H1 (cell line): ENCODE results near the gene RBM34. TPM values are rescaled to one million over a fixed set of nuclear protein-coding genes. Genes with fewer than 3 reads are reported as not detected.

ENCODE experiments used
- CTCF ChIA-PET: fragments of 300-600 bp; sonication (Branson Sonifier 250); formaldehyde crosslinking; loops from one replicate; lab custom pipeline; 2021; ENCODE audit not compliant: partially characterized antibody; lab: Charles Lee
- POLR2A ChIA-PET: fragments of 300-600 bp; sonication (Branson Sonifier 250); formaldehyde crosslinking; loops from one replicate; lab custom pipeline; 2021; ENCODE audit warnings: inconsistent platforms; ENCODE audit not compliant: partially characterized antibody; lab: Charles Lee
- DNase-seq, 2 experiments: peaks; one replicate each; pipeline versions ENCODE4 v3.0.0 to v3.0.0-alpha.2; 2010 to 2022; ENCODE audit warnings: low spot score in 2 of 2, low read depth in 1 of 2, mixed read lengths in 1 of 2
- FAIRE-seq: peaks from 2 replicates; lab custom pipeline; 2011; peaks lifted over from hg19 to GRCh38; lab: Jason Lieb, UNC
- H2AFZ ChIP-seq: 2 replicates; pipeline ENCODE4 v1.8.1; 2012; ENCODE audit warnings: low read length, inconsistent platforms
- H2AK5ac ChIP-seq: 2 replicates; pipeline ENCODE4 v1.6.1; 2013; ENCODE audit warnings: low read depth, low read length
- H2BK120ac ChIP-seq: replicated peaks from 2 replicates; pipeline ENCODE3; 2013; ENCODE audit warnings: low read depth, low read length, inconsistent platforms
- H2BK12ac ChIP-seq: 2 replicates; pipeline ENCODE4 v1.6.1; 2013; ENCODE audit warnings: low read depth, low read length
- H2BK15ac ChIP-seq: 2 replicates; pipeline ENCODE4 v1.6.1; 2013; ENCODE audit warnings: low read length
- H2BK20ac ChIP-seq: 2 replicates; pipeline ENCODE4 v1.6.1; 2013; ENCODE audit warnings: low read length
- H2BK5ac ChIP-seq: 2 replicates; pipeline ENCODE4 v1.6.1; 2013; ENCODE audit warnings: low read depth, low read length
- H3K14ac ChIP-seq: 2 replicates; pipeline ENCODE4 v1.6.1; 2013; ENCODE audit warnings: inconsistent platforms; ENCODE audit not compliant: insufficient read length
- H3K18ac ChIP-seq: 2 replicates; pipeline ENCODE4 v1.6.1; 2013; ENCODE audit warnings: low read length; ENCODE audit errors: extremely low read depth
- H3K23ac ChIP-seq: 2 replicates; pipeline ENCODE4 v1.6.1; 2013; ENCODE audit warnings: inconsistent platforms; ENCODE audit not compliant: insufficient read length
- H3K23me2 ChIP-seq: 2 replicates; pipeline ENCODE4 v1.6.1; 2013; ENCODE audit warnings: low read depth, low read length
- H3K27ac ChIP-seq: 2 replicates; pipeline ENCODE4 v1.6.1; 2011; ENCODE audit warnings: low read depth, low read length, inconsistent platforms
- H3K27me3 ChIP-seq, 4 experiments: replicated peaks in 1 of 4; 1 replicate in 1 of 4; 2 replicates in 3 of 4; pipeline versions ENCODE4 v1.6.1 to v1.8.1; 2011 to 2013; ENCODE audit warnings: low read length in 3 of 4, mild to moderate bottlenecking in 3 of 4, inconsistent platforms in 2 of 4, mixed read lengths in 2 of 4, moderate library complexity in 1 of 4; ENCODE audit not compliant: control insufficient read depth in 3 of 4, insufficient read depth in 3 of 4; ENCODE audit errors: extremely low read depth in 1 of 4
- H3K36me3 ChIP-seq, 4 experiments: 2 replicates each; pipeline versions ENCODE4 v1.6.1 to v1.8.1; 2011 to 2013; ENCODE audit warnings: mild to moderate bottlenecking in 4 of 4, low read length in 3 of 4, moderate library complexity in 2 of 4, control low read depth in 1 of 4, inconsistent platforms in 1 of 4; ENCODE audit not compliant: insufficient read depth in 4 of 4, control insufficient read depth in 2 of 4
- H3K4ac ChIP-seq: replicated peaks from 2 replicates; pipeline ENCODE3; 2013; ENCODE audit warnings: low read length, low read depth, mixed read lengths, inconsistent platforms; ENCODE audit not compliant: insufficient read length
- H3K4me1 ChIP-seq, 4 experiments: replicated peaks in 1 of 4; 1 replicate in 1 of 4; 2 replicates in 3 of 4; pipeline versions ENCODE4 v1.6.1 to v1.8.1; 2011 to 2013; ENCODE audit warnings: low read length in 3 of 4, inconsistent platforms in 2 of 4, mixed read lengths in 1 of 4; ENCODE audit not compliant: insufficient read depth in 4 of 4, control insufficient read depth in 3 of 4
- H3K4me2 ChIP-seq, 2 experiments: 2 replicates each; pipeline versions ENCODE4 v1.6.1 to v1.8.1; 2011 to 2013; ENCODE audit warnings: low read depth in 2 of 2, low read length in 2 of 2, control low read depth in 1 of 2, inconsistent platforms in 1 of 2, mild to moderate bottlenecking in 1 of 2; ENCODE audit not compliant: insufficient read depth in 1 of 2
- H3K4me3 ChIP-seq, 4 experiments: fragments of 200-600, 300-600 bp in 1 of 4; sonication (generic), shearing (Covaris generic), sonication (Bioruptor Twin) in 1 of 4; 2 replicates each; pipeline versions ENCODE4 v1.5.1 to v1.8.1; 2011 to 2016; ENCODE audit warnings: low read length in 4 of 4, low read depth in 3 of 4, control low read depth in 2 of 4, inconsistent platforms in 2 of 4, mild to moderate bottlenecking in 2 of 4, mixed read lengths in 1 of 4, moderate library complexity in 1 of 4; ENCODE audit not compliant: insufficient read depth in 2 of 4; ENCODE audit errors: extremely low read depth in 1 of 4
- H3K56ac ChIP-seq: replicated peaks from 2 replicates; pipeline ENCODE3; 2013; ENCODE audit warnings: low read depth, mild to moderate bottlenecking, mixed read lengths, low read length, inconsistent platforms; ENCODE audit not compliant: insufficient read length
- H3K79me1 ChIP-seq: 2 replicates; pipeline ENCODE4 v1.6.1; 2013; ENCODE audit warnings: low read depth, low read length, control low read depth
- H3K79me2 ChIP-seq, 2 experiments: 2 replicates each; pipeline versions ENCODE4 v1.6.1 to v1.8.1; 2012 to 2013; ENCODE audit warnings: low read length in 2 of 2, mild to moderate bottlenecking in 2 of 2, inconsistent platforms in 1 of 2; ENCODE audit not compliant: insufficient read depth in 2 of 2, control insufficient read depth in 1 of 2
- H3K9ac ChIP-seq, 4 experiments: replicated peaks in 1 of 4; 1 replicate in 1 of 4; 2 replicates in 3 of 4; pipeline versions ENCODE4 v1.6.1 to v1.8.1; 2011 to 2013; ENCODE audit warnings: low read depth in 3 of 4, low read length in 3 of 4, control low read depth in 2 of 4, mild to moderate bottlenecking in 2 of 4, moderate library complexity in 2 of 4, inconsistent platforms in 1 of 4; ENCODE audit errors: extremely low read depth in 1 of 4
- H3K9me3 ChIP-seq, 2 experiments: 2 replicates each; pipeline versions ENCODE4 v1.6.1 to v1.8.1; 2012 to 2013; ENCODE audit warnings: mild to moderate bottlenecking in 2 of 2, moderate library complexity in 2 of 2, control low read depth in 1 of 2, inconsistent platforms in 1 of 2, low read depth in 1 of 2, low read length in 1 of 2, mixed read lengths in 1 of 2; ENCODE audit not compliant: insufficient read depth in 2 of 2
- H4K20me1 ChIP-seq, 2 experiments: replicated peaks in 1 of 2; 2 replicates each; pipeline versions ENCODE3 to v1.8.1; 2011 to 2013; ENCODE audit warnings: inconsistent platforms in 2 of 2, low read length in 2 of 2, mild to moderate bottlenecking in 1 of 2; ENCODE audit not compliant: insufficient read depth in 2 of 2, control insufficient read depth in 1 of 2
- H4K5ac ChIP-seq: 2 replicates; pipeline ENCODE4 v1.6.1; 2013; ENCODE audit warnings: low read length, low read depth, mixed read lengths, inconsistent platforms; ENCODE audit not compliant: insufficient read length
- H4K8ac ChIP-seq: 2 replicates; pipeline ENCODE4 v1.8.0; 2013; ENCODE audit warnings: mild to moderate bottlenecking, moderate library complexity, low read length, inconsistent platforms; ENCODE audit not compliant: insufficient read depth; ENCODE audit errors: extremely low read depth
- H4K91ac ChIP-seq: replicated peaks from 2 replicates; pipeline ENCODE3; 2013; ENCODE audit warnings: low read length, mixed read lengths, inconsistent platforms; ENCODE audit not compliant: insufficient read length
- BRCA1 ChIP-seq: IDR thresholded peaks from 2 replicates; pipeline ENCODE4 v1.6.1; 2012; ENCODE audit warnings: low read depth, low read length, improper control_type of control experiment
- CBX8 ChIP-seq: fragments of 300-800, 300-1000 bp; sonication (generic); IDR thresholded peaks from 2 replicates; pipeline ENCODE4 v1.7.1; 2016; ENCODE audit warnings: low read depth, low read length, borderline replicate concordance
- HDAC2 ChIP-seq, 2 experiments: fragments of 300-600 bp in 1 of 2; sonication (generic) in 1 of 2; IDR thresholded peaks; 2 replicates each; pipeline ENCODE4 v1.6.1; 2011 to 2012; ENCODE audit warnings: low read depth in 2 of 2, low read length in 2 of 2, mild to moderate bottlenecking in 2 of 2, moderate library complexity in 2 of 2, borderline replicate concordance in 1 of 2, inconsistent platforms in 1 of 2
- KDM1A ChIP-seq: fragments of 200-600, 300-600 bp; sonication (generic); IDR thresholded peaks from 2 replicates; pipeline ENCODE4 v1.7.1; 2016; ENCODE audit warnings: mild to moderate bottlenecking, low read length, borderline replicate concordance
- POLR2AphosphoS5 ChIP-seq: IDR thresholded peaks from 2 replicates; pipeline ENCODE4 v1.6.1; 2011; ENCODE audit warnings: low read depth, low read length
- RNF2 ChIP-seq: fragments of 200-900, 300-1000 bp; sonication (generic); IDR thresholded peaks from 2 replicates; pipeline ENCODE4 v1.7.1; 2016; ENCODE audit warnings: borderline replicate concordance, low read depth, mild to moderate bottlenecking, antibody characterized with exemption, low read length; ENCODE audit not compliant: poor library complexity, severe bottlenecking; ENCODE audit errors: missing control alignments
- SAP30 ChIP-seq: fragments of 300-600 bp; sonication (generic); IDR thresholded peaks from 2 replicates; pipeline ENCODE4 v1.7.1; 2012; ENCODE audit warnings: low read length, moderate library complexity, mild to moderate bottlenecking, inconsistent platforms; ENCODE audit not compliant: insufficient read depth, insufficient replicate concordance
- SP1 ChIP-seq: IDR thresholded peaks from 2 replicates; pipeline ENCODE4 v1.6.1; 2011; ENCODE audit warnings: low read depth, low read length
- TEAD4 ChIP-seq: IDR thresholded peaks from 2 replicates; pipeline ENCODE4 v1.6.1; 2012; ENCODE audit warnings: low read depth, low read length, inconsistent platforms, mixed read lengths
- ZNF274 ChIP-seq: IDR thresholded peaks from 2 replicates; pipeline ENCODE4 v1.7.0; 2012; ENCODE audit warnings: low read length, borderline replicate concordance; ENCODE audit errors: extremely low read depth
- WGBS, 2 experiments: shearing (Covaris generic) in 1 of 2; methylation state at CpG; one replicate each; pipeline versions ENCODE4 v1.1.6 to v1.1.7; 2013 to 2015; ENCODE audit warnings: low lambda C conversion rate in 2 of 2, mixed read lengths in 2 of 2, inconsistent platforms in 1 of 2, low coverage in 1 of 2, missing lambda C conversion rate in 1 of 2; ENCODE audit not compliant: insufficient replicate concordance in 2 of 2, insufficient coverage in 1 of 2, insufficient read length in 1 of 2; ENCODE audit errors: extremely low coverage in 1 of 2, missing lambda C conversion rate in 1 of 2; 5-methylcytosine and 5-hydroxymethylcytosine counted together
- polyA plus RNA-seq, 7 experiments: library from polyadenylated mRNA; depleted of rRNA in 3 of 7; stranded (reverse) in 5 of 7; unstranded in 2 of 7; fragments of >200 nt in 5 of 7; fragments of 200-250 nt in 2 of 7; gene quantifications; 1 replicate in 5 of 7; 2 replicates in 1 of 7; 4 replicates in 1 of 7; pipeline versions ENCODE4 v1.2.1 to v1.2.3, GENCODE V29; 2011 to 2013; ENCODE audit warnings: missing spikeins in 2 of 7, mixed read lengths in 2 of 7
- total RNA-seq: library from RNA; stranded (reverse); fragmentation: NEBNext Ultra II Directional; extraction: Animal tissue kit (Norgen Biotek cat#: 25700); gene quantifications from 2 replicates; pipeline ENCODE4 v1.2.1, GENCODE V29; 2021

RBM34 gene
- total and polyA plus RNA-seq, 2 of the 8 experiments (the other 6 are each of a cell fraction or from before 2014, with no cell fraction given) = 18.8 to 108 TPM

DNA sequence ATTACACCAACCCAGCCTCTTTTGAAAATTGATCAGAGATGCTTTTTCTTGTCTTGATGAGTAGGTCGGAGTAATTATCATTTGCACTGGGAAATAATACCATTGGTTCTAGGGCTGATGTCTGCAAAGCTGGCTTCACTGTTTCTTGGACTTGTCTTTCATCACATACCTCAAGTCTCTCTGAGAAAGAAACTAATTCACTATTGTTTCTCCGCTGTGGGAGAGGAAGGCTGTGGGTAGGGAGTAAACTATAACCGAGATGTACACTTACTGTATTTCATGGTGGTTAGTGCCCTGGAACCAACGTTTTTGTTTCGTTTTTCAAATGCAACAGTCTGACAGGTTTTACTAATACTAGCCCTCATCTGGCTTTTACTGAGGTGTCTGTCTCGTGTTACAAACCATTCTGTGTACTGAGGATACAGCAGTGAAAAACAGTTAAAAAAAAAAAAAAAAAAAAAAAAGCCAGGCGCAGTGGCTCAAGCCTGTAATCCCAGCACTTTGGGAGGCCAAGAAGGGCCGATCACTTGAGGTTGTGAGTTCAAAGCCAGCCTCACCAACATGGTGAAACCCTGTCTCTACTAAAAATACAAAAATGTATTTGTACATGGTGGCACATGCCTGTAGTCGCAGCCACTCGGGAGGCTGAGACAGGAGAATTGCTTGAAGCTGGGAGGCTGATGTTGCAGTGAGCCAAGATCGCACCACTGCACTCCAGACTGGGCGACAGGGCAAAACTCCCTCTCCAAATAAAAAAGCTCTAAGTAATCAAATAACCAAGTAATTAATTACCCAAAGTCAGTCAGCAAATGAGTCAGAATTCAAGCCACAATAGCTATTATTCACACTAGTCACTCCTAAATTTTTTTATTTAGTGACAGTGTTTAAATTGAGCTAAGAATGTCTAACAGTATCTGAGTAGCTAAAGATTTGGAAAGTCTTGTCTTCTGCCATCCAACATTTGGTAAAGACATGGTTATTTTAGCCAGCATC lies 55.7 kb downstream of the RBM34 start:
- DNase-seq (peak in 1 of 2 experiments; percentile 43), FAIRE-seq (no peak)
- no peak overlapping the region for H2AFZ ChIP-seq
- no peak overlapping the region for H2AK5ac ChIP-seq
- H2BK12ac ChIP-seq = no peak overlapping the region
- no peak overlapping the region for H3K4ac ChIP-seq
- H3K23me2 ChIP-seq = no peaks in the 10 kb centered on the region; the same call in 1 of the 2 replicates
- 86% methylated on average over 12 of the region's 12 CpGs; no CpG with 5 or more reads in 1 of the 2 experiments for WGBS, 2 experiments
- H4K20me1 ChIP-seq = peaks cover 0 to 5% of the 10 kb centered on the region in 2 experiments
- H3K4me3 ChIP-seq = no peak overlapping the region
- no peaks in the 10 kb centered on the region for H3K9me3 ChIP-seq
- H4K91ac ChIP-seq = no peak overlapping the region
- no peak overlapping the region for H4K8ac ChIP-seq
- no peak overlapping the region for H2BK20ac ChIP-seq
- H3K18ac ChIP-seq = no peak overlapping the region
- no peak overlapping the region for H4K5ac ChIP-seq
- H3K56ac ChIP-seq = no peak overlapping the region
- H3K9ac ChIP-seq = no peak overlapping the region
- peaks cover 5 to 27% (median 18%) of the 10 kb centered on the region in 4 experiments for H3K36me3 ChIP-seq
- H3K23ac ChIP-seq = no peak overlapping the region
- H3K79me2 ChIP-seq = no peaks in the 10 kb centered on the region
- ChIA-PET CTCF (interaction anchor here (0.6 to 7.3 kb wide), 18 partner anchors 11 to 1315 kb away, joined by 3 to 68 read pairs (median 4); no protein-coding TSS in a partner anchor), POLR2A (interaction anchor here (0.6 to 7.8 kb wide), 10 partner anchors 8 to 606 kb away, joined by 3 to 83 read pairs (median 4); partner anchors contain the start of genes RBM34 and TOMM20)
- H3K4me2 ChIP-seq = peak overlapping the region in 1 of 2 experiments; percentile 5; a peak in 1 of 4 replicates
- H2BK15ac ChIP-seq = no peak overlapping the region
- H3K27ac ChIP-seq = no peak overlapping the region
- H3K79me1 ChIP-seq = no peaks in the 10 kb centered on the region
- no peaks in the 10 kb centered on the region for H3K27me3 ChIP-seq
- H3K4me1 ChIP-seq = peaks cover 0 to 3% (median 0%) of the 10 kb centered on the region in 4 experiments; a peak in 3 of 7 replicates
- no peak overlapping the region for H2BK5ac ChIP-seq
- no peak overlapping the region for H3K14ac ChIP-seq
- H2BK120ac ChIP-seq = no peak overlapping the region
- TF ChIP-seq TEAD4 = no peak
- TF ChIP-seq SAP30 = no peak
- no peak for TF ChIP-seq KDM1A
- TF ChIP-seq CBX8 = no peak
- TF ChIP-seq BRCA1 = no peak
- TF ChIP-seq RNF2 = no peak
- no peak for TF ChIP-seq POLR2AphosphoS5
- no peak for TF ChIP-seq HDAC2 (IDR thresholded peaks at IDR 0.05; ENCODE audit: borderline replicate concordance in 1 of 2, low read depth in 2 of 2, low read length in 2 of 2)
- no peak for TF ChIP-seq SP1
- no peak for TF ChIP-seq ZNF274
